Hematopoietic multipotent progenitor cell treated with erythropoietin and hydrocortisone succinate and interleukin-3 and kit ligand, for 6 days (in vitro differentiated cells): ENCODE measurements around the gene SFI1.

Experiments
- DNase-seq: peaks from one replicate; pipeline ENCODE4 v3.0.0-alpha.2; 2015

Gene SFI1

DNA sequence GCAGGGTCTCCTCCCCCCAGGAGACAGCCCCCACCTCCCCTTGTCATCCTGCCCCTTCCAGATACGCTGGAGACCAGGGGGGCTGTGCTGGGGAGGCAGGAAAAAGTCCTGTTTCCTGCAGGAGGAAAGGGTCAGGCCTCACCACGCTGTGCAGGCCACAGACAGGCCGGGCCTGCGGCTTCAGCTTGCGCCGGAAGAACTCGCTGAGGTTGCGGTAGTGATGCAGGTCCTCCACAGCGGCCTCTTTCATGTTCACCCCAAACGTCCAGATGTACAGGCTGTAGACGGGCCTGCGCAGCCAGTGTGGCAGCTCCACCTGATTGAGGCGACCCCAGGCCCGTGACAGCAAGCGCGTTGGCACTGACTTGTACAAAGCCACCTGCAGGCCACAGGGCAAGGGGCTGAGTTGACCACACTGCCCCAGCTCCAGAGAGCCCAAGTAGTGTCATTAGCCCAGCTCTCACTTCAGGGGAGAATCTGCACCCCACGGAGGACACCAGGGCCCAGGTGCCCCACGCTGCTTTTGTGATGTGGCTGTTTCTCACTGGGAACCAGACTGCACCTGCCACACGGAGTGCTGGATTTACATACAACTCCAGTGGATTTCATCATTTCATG is 125.3 kb downstream of the SFI1 start:
- no peak for DNase-seq

DNA sequence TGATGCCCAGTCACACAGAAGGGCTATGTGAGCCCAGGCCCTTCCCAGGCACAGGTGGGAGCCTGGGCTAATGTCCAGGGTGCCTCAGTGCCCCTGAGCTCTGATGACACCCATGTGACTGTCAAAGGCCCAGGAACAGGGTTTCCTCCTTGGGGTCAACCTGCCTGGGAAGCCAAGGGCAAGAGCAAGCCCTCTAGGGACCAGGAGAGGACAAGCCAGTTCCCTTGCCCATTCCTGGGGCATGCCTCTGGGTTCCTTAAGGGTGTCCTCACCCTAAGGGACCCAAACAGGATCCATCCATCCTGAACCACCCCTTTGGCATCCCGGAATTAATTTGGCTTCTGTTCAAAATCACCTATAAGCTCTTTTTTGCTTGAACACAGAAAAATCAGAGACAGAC is 126.6 kb downstream of the SFI1 start:
- no peak for DNase-seq

DNA sequence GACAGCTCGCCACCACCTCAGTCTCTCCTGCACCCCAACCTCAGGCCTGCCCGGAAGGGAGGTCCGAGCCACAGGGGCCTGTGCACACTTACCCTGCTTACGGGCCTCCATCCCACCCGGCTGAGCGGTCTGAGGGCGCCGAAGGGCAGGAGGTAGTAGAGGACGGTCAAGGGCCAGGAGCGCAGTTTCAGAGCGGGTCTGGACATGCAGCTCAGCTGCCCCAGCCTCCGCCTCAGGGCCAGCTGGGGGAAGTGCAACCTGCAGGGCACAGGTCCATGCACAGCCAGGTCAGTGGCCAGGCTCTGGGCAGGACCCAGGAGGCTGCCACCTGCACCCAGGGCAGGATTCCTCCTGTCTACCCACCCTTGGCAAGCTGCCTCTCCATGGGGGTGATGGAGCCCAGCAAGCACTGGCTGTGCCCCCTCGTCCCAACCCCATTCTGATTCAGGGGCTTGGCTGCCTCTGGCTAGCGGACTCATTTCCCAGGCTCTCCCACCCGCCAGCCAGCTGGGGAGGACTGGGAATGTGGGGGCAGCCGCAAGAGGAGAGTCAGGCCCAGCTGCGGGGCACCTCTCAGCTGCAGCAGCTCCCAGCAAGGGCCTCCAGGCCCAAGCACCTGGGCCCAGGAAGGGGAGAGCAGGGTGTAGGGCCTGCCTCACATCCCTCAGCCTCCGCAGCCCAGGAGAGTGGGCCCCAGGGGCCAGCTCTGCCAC is 127.4 kb downstream of the SFI1 start:
- no peak for DNase-seq

DNA sequence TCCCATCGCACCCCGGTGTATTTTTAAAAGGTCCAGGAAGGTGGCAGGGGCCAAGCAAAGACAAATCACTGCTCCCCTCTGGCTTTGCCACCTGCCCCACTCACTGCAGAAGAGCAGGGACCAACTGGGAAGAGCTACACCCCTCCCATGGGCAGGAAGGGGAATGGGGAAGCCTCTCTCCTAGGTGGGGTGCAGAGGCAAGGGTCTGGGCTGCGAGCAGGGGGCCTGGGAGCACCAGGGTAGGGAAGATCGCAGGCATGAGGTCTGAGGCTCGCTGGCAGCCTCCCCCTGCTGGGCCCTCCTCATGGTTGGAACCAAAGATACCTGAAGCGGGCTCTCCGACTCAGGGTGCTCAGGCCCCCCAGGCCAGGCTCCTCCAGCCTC is 128.9 kb downstream of the SFI1 start:
- DNase-seq: no peak

DNA sequence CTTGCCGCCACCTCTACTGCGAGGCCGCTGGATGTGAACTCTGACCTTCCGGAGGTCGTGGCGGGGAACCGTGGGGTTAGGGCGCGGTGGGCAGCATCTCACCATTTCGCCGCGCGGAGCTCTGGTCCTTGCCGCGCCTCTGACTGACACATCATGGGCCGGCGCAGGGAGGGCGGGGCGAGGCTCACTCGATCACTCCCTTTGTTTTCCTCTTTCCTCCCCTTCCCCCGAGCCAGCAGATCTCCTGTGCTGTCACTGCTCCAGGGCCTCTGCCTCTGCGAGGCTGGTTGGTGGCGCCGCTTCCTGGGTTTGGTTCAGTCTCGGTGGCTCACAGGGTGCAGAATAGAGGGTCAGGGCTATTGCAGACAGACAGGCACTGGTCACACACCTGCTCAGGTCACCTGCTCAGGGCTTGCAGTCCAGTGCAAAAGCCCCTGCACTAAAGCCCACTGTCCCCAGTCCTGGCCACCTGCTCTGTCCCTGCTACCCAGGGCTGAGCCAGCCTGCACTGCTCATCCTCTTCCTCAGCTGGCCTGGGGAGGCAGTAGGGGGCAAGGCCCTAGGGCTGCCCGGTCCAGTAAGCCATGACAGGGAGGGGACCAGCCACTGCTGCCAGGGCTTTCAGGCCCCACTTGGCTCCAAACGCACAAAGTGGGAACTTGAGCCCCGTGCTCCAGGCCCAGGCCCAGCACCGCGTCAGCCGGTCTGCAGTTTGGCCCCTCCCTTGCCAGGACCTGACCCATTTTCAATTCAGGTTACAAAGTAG is 129.5 kb downstream of the SFI1 start:
- peak; percentile 66 for DNase-seq

DNA sequence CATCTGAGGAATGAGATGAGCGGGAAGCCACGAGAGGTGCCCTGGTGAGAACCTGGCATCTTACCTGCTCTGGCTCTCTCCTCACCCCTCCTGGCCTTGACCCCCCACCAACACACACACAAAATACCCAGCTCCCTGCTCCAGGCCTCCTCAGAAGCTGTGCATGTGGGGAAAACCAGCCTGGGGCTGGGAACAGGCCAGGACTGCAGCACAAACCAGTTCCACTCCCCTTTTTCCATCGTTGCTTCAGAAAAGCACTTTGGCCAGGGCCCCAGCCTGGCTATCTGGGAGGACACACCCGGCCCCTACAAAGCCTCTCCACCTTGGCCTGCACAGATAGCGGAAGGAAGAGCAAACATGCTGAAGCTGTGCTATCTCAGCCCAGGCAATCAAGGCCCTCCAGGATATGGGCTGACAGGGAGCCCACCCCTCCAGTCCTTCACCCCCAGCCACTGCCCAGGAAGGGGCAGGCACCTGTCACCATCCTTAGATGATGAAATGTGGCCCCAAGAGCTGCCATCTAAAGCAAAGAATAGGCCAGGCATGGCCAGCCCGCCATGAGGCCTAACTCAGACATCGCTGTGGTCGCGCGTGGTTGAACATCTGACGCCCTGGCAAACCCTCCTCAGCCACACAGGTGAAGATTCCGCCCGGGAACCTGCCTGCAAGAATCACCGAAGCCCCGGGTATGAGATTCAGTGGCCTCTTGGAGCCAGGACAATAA is 130.3 kb downstream of the SFI1 start:
- peak; percentile 96 for DNase-seq

DNA sequence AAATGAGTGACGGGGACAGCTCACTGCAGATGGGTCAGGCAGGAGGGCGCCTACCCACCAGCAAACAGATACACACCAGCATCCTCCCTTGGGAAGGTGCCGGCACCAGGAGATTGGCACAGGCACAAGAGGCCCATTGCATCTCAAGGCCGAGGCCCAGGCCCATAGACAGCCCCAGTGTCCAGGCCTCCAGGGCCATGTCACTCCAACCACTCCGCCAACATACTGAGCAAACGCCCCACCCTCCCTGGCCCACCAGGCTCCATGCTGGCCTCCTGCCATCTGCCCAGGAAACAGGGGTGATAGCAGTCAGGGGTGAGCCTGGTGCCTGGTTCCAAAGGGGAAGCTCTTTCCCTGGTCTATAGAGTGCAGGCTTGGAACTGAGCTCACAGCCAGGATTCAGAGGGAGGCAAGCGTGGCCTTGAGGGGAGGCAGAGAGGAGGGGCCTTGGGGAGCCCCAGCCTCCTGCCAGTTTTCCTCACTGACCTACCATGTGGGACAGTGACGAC is 130.9 kb downstream of the SFI1 start:
- peak; percentile 87 for DNase-seq

DNA sequence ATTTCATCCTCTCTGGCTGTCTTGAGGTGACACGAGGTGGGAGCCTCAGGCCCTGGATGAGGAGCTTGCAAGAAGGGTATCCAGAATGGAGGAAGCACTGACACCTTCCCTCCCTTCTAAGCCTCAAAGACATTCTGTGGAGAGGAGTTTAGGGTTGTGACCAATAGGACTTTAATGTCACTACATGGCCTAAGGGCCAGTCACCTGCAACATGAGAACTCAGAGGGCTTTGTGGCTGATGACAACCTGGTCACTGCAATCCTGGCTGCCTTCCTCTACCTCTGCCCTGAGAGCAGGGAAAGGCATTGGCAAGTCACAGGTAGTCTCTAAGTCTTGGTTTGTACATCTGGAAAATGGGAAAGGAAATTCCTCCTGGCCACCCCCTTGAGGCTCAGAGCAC is 132.0 kb downstream of the SFI1 start:
- no peak for DNase-seq

DNA sequence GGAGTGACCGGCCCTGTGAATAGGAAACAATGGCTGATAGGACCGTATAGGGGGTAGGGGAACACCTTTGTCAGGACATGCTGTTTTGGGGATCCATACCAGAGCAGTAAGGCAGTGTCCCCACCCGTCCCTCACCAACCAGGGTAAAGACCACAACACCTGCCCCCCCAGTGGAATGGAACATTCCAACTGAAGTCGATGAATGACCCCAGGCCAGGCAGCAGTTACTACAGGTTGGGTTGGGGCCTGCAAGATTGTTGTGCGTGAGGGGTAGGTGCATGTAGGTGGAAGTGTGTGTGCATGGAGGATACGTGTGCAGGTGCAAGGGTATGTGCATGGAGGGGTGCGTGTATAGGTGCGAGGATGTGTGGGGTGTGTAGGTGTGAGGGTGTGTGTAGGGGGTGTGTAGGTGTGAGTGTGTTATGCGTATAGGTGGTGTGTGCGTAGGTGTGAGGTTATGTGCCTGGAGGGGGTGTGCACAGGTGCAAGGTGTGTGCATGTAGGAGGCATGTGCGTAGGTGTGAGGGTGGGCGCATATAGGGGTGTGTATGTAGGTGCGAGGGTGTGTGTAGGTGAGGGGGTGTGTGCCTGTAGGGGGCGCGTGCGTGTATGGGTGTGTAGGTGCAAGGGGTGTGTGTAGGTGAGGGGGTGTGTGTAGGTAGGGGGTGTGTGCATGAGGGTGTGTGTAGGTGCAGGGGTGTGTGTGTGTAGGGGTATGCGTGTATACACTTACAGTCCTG is 132.8 kb downstream of the SFI1 start:
- no peak for DNase-seq

DNA sequence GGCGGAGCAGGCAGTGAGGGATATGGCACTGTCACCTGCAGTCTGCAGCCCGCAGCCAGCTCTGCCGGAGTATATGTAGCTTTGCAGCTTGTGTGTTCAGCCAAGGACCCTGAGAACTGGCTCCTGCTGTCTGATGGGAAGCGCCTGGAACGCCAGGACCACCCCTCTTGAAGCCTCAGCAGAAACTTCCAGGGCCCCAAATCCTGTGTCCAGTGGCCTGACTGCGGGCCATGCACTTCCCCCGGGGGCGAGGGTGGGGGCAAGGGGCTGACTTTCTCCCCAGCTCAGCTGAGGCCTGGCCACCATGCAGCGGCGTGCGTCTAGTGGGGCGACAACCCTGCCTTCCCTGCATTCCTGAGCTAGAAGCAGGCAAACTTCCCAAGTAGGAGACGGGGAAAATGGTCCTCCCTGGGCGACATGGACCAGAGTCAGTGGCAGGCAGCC is 133.4 kb downstream of the SFI1 start:
- no peak for DNase-seq

DNA sequence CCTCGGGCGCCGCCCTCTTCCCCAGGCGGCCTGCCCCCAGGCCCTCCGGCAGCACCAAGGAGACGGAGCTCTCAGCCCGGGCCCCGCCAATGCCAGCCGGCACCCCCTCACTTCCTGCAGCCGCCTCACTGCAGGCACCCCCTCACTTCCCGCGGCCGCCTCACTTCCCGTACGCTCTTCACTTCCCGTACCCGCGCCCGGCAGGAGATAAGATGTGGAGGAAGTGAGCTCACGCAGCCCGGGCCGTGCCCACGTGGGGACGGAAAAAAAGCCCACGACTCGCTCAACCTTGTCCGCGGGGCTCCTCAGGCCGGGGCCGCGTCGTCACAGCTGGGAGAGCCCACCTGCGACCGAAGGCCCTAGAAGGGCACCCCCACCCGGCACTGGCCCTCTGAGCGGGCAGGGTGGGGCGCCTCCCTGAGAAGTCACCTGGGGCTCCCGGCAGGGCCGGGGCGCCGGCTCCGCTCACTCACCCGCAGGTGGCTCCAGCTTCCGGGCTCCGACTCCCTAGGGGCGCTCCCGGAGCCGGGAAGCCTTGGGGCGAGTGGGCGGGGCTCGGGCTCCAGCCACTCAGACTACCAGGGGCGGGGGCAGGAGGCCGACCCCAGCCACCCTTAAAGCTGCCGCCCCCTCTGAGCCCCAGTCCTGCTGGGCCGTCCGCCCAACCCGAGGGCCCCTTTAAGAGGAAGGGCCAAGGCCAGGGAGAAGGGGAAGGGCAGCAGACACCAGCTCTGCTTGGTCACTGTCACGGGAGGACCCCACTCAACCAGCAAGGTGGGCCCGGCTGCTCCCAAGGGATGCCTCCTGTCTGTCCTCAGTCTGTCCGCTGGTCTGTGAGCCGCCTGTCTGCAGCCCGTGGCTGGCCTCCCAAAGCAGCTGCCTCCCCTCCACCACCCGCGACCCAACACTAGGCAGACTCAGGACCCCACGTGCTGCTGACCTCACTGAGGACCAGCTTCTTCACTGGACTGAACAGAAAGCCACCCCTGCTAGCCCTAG is 134.3 kb downstream of the SFI1 start:
- peak; percentile 94 for DNase-seq

DNA sequence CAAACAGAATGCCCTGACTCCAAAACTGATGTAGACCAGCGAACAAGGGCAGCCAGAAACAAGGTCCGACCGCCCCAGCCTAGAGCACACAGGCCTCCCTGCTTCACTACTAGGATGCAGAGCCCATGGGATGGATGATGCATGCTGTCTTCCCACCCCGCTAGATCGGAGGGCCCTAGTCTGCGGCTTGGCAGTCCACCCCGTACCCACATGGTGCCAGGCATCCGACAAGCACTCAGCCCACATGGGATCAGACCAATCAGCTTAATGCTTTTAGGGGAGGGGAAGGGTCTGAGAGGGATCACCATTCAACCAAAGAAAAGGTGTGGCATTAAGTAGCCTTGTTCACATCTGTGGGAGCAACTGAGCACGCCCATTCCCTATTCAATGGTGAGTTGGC is 135.1 kb downstream of the SFI1 start:
- peak; percentile 34 for DNase-seq

DNA sequence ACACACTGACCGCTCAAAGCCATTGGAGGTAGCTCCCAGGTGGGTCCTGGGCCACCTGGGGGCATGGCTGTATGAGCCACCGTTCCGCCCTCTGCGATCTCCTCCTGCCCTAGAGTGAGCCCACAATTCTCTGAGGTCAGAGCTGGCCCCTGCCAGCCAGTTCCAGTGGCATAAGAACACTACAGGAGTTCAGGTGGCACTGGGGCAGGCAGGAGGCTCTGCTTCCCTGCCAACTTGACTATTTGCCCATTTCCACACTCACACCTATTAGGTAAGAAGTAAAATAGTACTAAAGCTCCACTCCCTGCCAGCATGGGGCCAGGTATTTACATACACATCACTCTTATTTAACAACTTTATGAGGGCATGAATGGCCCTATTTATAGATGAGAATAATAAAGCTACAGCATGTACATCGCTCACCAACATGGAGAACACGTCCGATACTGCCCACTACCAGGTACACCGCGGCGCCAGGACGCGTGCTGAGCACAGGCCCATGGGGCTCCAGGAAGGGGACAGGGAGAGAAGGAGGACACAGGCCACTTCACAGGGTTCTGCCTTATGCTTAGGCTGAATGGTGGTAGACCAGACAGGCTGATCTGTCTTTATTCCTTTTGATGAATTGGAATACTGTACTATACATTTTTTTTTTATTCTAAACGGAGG is 139.4 kb downstream of the SFI1 start:
- DNase-seq: no peak

DNA sequence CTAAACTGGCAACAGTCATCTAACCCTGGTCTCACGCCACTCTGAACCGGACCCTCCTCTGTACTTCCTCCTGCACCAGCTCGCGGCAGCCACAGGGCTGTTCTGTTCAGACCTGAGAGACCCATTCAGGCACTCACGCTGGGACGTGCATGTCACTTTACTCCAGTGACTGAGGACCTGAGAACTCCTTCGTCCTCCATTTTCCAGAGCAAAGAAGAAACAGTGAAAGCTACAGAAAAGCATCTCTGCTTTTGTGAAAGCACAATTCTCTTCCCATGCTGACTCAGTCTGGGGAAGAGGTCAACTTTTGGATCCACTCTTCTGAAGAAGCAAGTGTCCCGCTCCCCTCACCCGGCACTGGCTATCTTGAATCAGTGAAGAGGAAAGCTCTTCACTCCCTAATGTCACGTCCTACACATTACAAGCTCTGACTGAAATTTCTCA is 141.1 kb downstream of the SFI1 start:
- DNase-seq: peak; percentile 89

DNA sequence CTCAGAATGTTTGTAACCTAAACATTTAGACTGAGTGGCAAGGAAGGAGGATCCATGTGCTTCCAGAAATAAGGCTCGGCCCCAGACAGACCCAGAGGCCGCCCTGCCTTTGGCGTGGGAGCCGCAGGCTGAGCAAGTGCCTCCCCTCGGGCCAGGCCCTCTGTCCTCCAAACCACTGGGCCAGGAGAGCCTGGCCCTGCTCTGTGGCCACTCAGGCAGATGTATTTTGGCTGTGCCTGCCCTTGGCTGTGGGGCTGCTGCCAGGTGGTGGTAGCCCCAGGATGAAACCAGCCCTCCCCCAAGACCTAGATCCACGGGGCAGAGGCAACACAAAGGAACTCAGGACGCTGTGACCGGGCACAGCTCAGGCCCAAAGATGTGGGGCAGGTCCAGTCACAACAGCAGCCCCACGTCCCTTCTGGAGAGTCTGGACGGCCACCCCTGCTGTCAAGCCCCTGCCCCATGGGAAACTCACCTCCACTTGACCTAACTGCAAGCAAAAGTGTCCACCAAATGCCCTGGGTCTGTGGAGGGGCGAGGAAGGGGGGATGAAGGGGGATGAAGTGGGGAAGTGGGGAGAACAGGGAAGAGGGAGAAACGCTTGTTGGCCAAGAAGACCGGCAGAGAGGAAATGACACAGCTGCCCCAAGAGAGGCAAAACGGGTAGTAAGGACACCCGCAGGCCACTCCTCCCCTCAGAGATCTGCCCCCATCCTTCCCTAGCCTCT is 141.7 kb downstream of the SFI1 start:
- peak; percentile 88 for DNase-seq

DNA sequence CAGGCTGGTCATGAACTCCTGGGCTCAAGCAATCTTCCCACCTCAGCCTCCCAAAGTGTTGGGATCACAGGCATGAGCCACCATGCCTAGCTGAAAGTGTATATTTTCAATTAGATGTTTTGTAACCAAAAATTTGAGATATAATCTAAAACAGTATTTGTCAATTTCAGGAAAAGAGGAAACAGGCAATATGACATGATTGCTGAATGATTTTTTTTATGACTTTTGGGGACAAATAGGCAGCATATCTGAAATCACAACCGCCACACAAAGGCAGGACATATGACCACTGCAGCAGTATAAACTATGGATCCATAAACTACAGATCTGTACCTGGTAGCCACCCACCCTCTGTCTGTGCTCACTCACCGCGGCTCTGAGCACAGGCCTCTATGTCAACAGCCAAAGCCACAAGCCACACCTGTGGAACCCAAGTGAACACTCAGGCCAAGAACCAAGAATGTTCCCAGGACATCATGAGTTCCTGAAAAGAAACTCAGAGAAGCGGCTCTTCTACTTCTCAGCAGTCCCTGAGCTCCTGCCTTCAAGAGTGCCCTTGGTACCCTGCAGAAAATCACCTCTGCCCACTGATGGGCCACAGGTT is 143.2 kb downstream of the SFI1 start:
- DNase-seq: no peak

DNA sequence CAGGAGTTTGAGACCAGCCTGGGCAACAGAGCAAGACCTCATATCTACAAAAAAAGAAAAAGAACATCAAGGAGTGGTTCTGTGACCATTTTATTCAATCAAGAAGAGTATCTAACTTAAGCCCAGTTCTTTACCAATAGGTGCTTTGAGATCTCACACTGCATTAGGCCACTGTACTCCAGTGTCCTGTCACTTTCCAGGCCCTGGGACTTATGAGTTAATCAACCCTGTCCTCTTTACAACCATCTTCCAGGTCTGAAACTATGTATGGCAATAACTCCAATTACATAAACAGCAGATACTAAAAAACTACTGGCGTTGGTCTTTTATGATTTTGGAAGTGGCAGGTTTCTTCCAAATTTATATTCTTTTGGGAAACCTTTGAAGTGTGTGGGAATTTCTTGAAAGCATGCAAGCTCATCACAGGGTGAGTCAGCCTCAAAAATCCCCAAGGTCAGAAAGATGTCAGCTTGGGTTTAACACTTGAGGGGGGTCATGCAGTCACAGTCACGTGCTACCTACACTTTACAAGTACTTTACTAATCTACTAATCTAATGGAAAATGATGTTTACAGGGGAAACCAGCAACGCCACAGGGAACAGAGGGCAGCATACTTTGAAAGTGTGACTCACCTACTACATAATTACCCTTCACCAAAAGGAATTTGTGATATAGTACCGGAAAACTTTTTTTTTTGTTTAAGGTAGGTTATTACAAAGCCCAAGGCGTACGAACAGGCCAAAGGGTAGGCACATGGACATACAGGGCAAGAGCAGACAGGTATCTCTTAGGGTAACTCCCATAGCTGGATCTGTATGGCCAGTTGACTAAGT is 150.1 kb downstream of the SFI1 start:
- no peak for DNase-seq

DNA sequence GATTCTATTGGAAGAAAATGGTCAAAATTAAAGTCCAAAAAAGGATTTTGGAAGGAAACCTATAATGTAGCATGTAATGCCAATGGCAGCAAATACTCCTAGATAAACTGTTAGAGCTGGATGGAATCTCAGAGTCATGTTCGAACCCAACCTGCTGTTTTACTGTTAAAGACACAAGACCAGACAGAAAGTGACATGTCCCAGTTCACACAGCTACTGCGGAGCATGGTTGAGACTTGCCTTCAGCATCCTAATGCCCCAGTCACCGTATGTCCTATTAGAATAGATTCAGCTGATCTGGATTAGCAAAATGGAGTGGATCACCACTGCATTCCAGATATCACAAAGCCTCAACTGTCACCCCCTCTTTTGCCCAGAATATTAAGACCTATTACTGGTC is 150.7 kb downstream of the SFI1 start:
- DNase-seq: no peak
